Central memory CD8-positive, alpha-beta T cell (primary cell): ENCODE results near the gene TMUB2.
A peak's percentile ranks its signal among the peaks of the same experiment; 100 is the strongest.
"Not testable (repeated sequence)": the region's sequence is repeated elsewhere in the genome, so short reads cannot be mapped to it uniquely, and the experiment has no call there.

Source experiments
- ATAC-seq: fragments of 150-1000 bp; cut with Tn5 transposase; replicated peaks from 2 replicates; pipeline ENCODE4 v1.10.0; 2022; ENCODE audit warnings: mild to moderate bottlenecking, moderate FRiP score, moderate number of reproducible peaks; ENCODE audit not compliant: poor library complexity, severe bottlenecking; ENCODE audit errors: extremely low read depth
- DNase-seq, 2 donors: peaks; one replicate each; pipeline ENCODE4 v3.0.0; 2021; ENCODE audit warnings: low spot score in 2 of 2
- H3K27ac Mint-ChIP-seq: one replicate; pipeline ENCODE4 v1.8.0; 2022; ENCODE audit warnings: low read depth, mild to moderate bottlenecking, moderate library complexity, mixed read lengths
- H3K27me3 Mint-ChIP-seq: one replicate; pipeline ENCODE4 v1.8.0; 2022; ENCODE audit warnings: mixed read lengths
- H3K36me3 Mint-ChIP-seq: one replicate; pipeline ENCODE4 v1.8.0; 2022; ENCODE audit warnings: mild to moderate bottlenecking, moderate library complexity, mixed read lengths; ENCODE audit not compliant: insufficient read depth
- H3K4me1 Mint-ChIP-seq: one replicate; pipeline ENCODE4 v1.8.0; 2022; ENCODE audit warnings: mixed read lengths
- H3K4me3 Mint-ChIP-seq: one replicate; pipeline ENCODE4 v1.8.0; 2022; ENCODE audit warnings: mild to moderate bottlenecking, moderate library complexity, mixed read lengths
- H3K9me3 Mint-ChIP-seq: one replicate; pipeline ENCODE4 v1.8.0; 2022; ENCODE audit warnings: mixed read lengths

TMUB2 gene

GRCh38 chr17:44220213-44221083 is 33.7 kb downstream of the TMUB2 start:
- peak; percentile 38 to 51 for DNase-seq
- no peaks in the 10 kb centered on the region for H3K9me3 Mint-ChIP-seq
- peak overlapping the region; percentile 96 for H3K4me3 Mint-ChIP-seq
- H3K36me3 Mint-ChIP-seq: peaks cover 43% of the 10 kb centered on the region
- ATAC-seq: peak; percentile 41
- H3K27me3 Mint-ChIP-seq: no peaks in the 10 kb centered on the region
- peaks cover 43% of the 10 kb centered on the region for H3K4me1 Mint-ChIP-seq
- peak overlapping the region; percentile 99 for H3K27ac Mint-ChIP-seq

GRCh38 chr17:44221084-44221861 is 34.5 kb downstream of the TMUB2 start:
- Mint-ChIP-seq H3K27me3 (no peaks in the 10 kb centered on the region), H3K4me3 (peak overlapping the region; percentile 96), H3K4me1 (peaks cover 35% of the 10 kb centered on the region), H3K27ac (peak overlapping the region; percentile 99), H3K36me3 (peaks cover 37% of the 10 kb centered on the region), H3K9me3 (no peaks in the 10 kb centered on the region)
- ATAC-seq: peak; percentile 20
- DNase-seq: peak; percentile 44 to 48

GRCh38 chr17:44221862-44222111 is 35.0 kb downstream of the TMUB2 start:
- Mint-ChIP-seq H3K4me1 (peaks cover 30% of the 10 kb centered on the region), H3K27ac (peak overlapping the region; percentile 99), H3K36me3 (peaks cover 33% of the 10 kb centered on the region), H3K4me3 (peak overlapping the region; percentile 96), H3K9me3 (no peaks in the 10 kb centered on the region), H3K27me3 (no peaks in the 10 kb centered on the region)
- ATAC-seq (no peak), DNase-seq (no peak)

- peak overlapping the region; percentile 99 for H3K27ac Mint-ChIP-seq
- H3K27me3 Mint-ChIP-seq: no peaks in the 10 kb centered on the region
These were observed 35.5 kb downstream of the TMUB2 start for GRCh38 chr17:44222112-44222869.

GRCh38 chr17:44223541-44224071 is 36.8 kb downstream of the TMUB2 start:
- Mint-ChIP-seq H3K36me3 (peaks cover 22% of the 10 kb centered on the region), H3K27me3 (no peaks in the 10 kb centered on the region), H3K4me3 (no peak overlapping the region), H3K9me3 (no peaks in the 10 kb centered on the region), H3K4me1 (peaks cover 18% of the 10 kb centered on the region), H3K27ac (no peak overlapping the region)
- ATAC-seq (no peak), DNase-seq (no peak)

More at GRCh38 chr17:44222112-44222869, 35.5 kb downstream of the TMUB2 start:
- peak overlapping the region; percentile 96 for H3K4me3 Mint-ChIP-seq
- DNase-seq: no peak
- H3K4me1 Mint-ChIP-seq: peaks cover 25% of the 10 kb centered on the region
- no peaks in the 10 kb centered on the region for H3K9me3 Mint-ChIP-seq
- peaks cover 31% of the 10 kb centered on the region for H3K36me3 Mint-ChIP-seq
- no peak for ATAC-seq

GRCh38 chr17:44229090-44229489 is 42.3 kb downstream of the TMUB2 start:
- DNase-seq (no peak), ATAC-seq (no peak)
- H3K4me1 Mint-ChIP-seq: no peaks in the 10 kb centered on the region
- H3K27me3 Mint-ChIP-seq: no peaks in the 10 kb centered on the region
- no peaks in the 10 kb centered on the region for H3K9me3 Mint-ChIP-seq
- H3K4me3 Mint-ChIP-seq: no peak overlapping the region
- peaks cover 2% of the 10 kb centered on the region for H3K36me3 Mint-ChIP-seq
- H3K27ac Mint-ChIP-seq: no peak overlapping the region

- Mint-ChIP-seq H3K27ac (no peak overlapping the region), H3K36me3 (peaks cover 2% of the 10 kb centered on the region), H3K27me3 (no peaks in the 10 kb centered on the region)
These were observed 43.4 kb downstream of the TMUB2 start for GRCh38 chr17:44230140-44230539.

GRCh38 chr17:44232061-44232460 is 45.3 kb downstream of the TMUB2 start:
- no peaks in the 10 kb centered on the region for H3K27me3 Mint-ChIP-seq
- H3K4me3 Mint-ChIP-seq: no peak overlapping the region
- H3K36me3 Mint-ChIP-seq: no peaks in the 10 kb centered on the region
- DNase-seq (no peak), ATAC-seq (no peak)
- peaks cover 6% of the 10 kb centered on the region for H3K4me1 Mint-ChIP-seq
- H3K27ac Mint-ChIP-seq: no peak overlapping the region
- no peaks in the 10 kb centered on the region for H3K9me3 Mint-ChIP-seq

More at GRCh38 chr17:44230140-44230539, 43.4 kb downstream of the TMUB2 start:
- H3K9me3 Mint-ChIP-seq: no peaks in the 10 kb centered on the region
- H3K4me1 Mint-ChIP-seq: peaks cover 3% of the 10 kb centered on the region
- ATAC-seq: no peak
- H3K4me3 Mint-ChIP-seq: no peak overlapping the region
- no peak for DNase-seq

- H3K27me3 Mint-ChIP-seq: no peaks in the 10 kb centered on the region
These were observed 46.8 kb downstream of the TMUB2 start for GRCh38 chr17:44233582-44233981.

GRCh38 chr17:44235583-44235936 is 48.8 kb downstream of the TMUB2 start:
- H3K27me3 Mint-ChIP-seq: no peaks in the 10 kb centered on the region
- ATAC-seq: no peak
- peaks cover 6% of the 10 kb centered on the region for H3K4me1 Mint-ChIP-seq
- no peak for DNase-seq
- H3K4me3 Mint-ChIP-seq: no peak overlapping the region
- peaks cover 3% of the 10 kb centered on the region for H3K36me3 Mint-ChIP-seq
- H3K27ac Mint-ChIP-seq: no peak overlapping the region
- no peaks in the 10 kb centered on the region for H3K9me3 Mint-ChIP-seq

More at GRCh38 chr17:44233582-44233981, 46.8 kb downstream of the TMUB2 start:
- no peak overlapping the region for H3K27ac Mint-ChIP-seq
- no peaks in the 10 kb centered on the region for H3K9me3 Mint-ChIP-seq
- peaks cover 3% of the 10 kb centered on the region for H3K36me3 Mint-ChIP-seq
- ATAC-seq (no peak), DNase-seq (no peak)
- H3K4me1 Mint-ChIP-seq: peaks cover 6% of the 10 kb centered on the region
- no peak overlapping the region for H3K4me3 Mint-ChIP-seq

- ATAC-seq (no peak), DNase-seq (no peak)
- H3K4me3 Mint-ChIP-seq: no peak overlapping the region
- no peaks in the 10 kb centered on the region for H3K27me3 Mint-ChIP-seq
- no peak overlapping the region for H3K27ac Mint-ChIP-seq
- peaks cover 3% of the 10 kb centered on the region for H3K36me3 Mint-ChIP-seq
- peaks cover 6% of the 10 kb centered on the region for H3K4me1 Mint-ChIP-seq
- no peaks in the 10 kb centered on the region for H3K9me3 Mint-ChIP-seq
These were observed 49.7 kb downstream of the TMUB2 start for GRCh38 chr17:44236444-44236991.

GRCh38 chr17:44237886-44238285 is 51.1 kb downstream of the TMUB2 start:
- H3K4me1 Mint-ChIP-seq, H3K9me3 Mint-ChIP-seq, ATAC-seq, H3K4me3 Mint-ChIP-seq, DNase-seq, H3K27ac Mint-ChIP-seq, H3K27me3 Mint-ChIP-seq, H3K36me3 Mint-ChIP-seq: not testable (repeated sequence)
